NAMALWA (cell line): Measurements from ENCODE around the gene PLEKHF1.

Source experiments
- DNase-seq: peaks from one replicate; pipeline ENCODE4 v3.0.0-alpha.2; 2015; ENCODE audit warnings: low spot score

PLEKHF1 gene

DNA sequence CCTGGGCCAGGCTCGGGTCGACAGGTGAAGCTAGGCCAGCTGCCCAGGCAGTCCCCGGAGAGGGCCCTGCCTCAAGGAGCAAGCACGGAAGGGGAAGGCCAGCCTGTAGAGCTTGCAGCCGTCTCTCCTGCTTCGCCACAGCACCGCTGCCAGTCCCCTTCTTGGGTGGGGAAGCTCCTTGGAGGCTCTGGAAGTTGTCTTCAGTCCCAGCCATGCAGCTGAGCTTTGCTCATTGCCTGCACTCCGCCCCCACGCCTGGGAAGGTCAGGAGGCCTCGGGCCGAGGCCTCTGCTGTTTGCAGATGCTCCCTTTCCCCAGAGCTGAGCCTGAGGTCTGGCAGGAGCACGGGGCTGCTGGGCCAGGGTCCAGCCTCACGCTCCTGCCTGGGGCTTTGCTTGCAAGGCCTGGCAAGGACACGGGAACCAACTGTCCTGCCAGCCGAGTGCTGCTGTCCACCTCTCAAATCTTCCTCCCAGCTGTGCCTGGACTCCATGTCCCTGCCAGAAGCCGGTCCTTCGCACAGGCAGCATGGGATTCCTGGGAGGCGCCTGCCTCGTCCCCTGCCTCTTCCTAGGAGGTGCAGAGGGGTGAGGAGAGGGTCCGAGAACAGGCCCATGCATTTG lies 13.3 kb downstream of the PLEKHF1 start:
- DNase-seq, result no peak

DNA sequence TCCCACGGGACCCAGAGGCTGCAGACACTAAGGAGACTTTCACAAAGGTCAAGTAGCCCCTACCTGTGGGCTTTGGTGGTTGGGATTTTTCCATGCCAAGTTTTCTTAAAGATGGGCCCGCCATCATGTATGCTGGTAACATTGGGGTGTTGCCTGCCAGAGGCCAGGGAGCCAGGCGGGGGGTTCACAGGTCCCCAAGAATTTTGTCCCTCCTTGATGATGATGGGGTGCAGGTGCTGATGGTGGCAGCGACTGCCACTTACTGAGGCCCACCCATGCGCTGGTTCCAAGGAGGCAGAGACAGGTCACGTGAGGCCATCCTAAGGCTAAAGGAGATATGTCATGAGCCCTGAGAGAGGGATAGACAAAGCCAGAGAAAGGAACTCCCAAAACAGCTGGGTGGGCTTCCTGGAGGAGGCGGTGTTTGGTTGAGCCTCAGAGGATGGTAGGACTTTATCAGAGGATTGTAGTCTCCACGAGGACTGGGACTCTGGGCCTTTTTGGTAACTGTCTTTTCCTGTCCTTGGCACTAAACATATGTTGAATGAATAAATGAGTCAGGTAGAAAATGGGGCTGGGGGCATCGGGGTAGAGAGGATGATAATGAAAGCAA lies 14.4 kb downstream of the PLEKHF1 start:
- no peak for DNase-seq

DNA sequence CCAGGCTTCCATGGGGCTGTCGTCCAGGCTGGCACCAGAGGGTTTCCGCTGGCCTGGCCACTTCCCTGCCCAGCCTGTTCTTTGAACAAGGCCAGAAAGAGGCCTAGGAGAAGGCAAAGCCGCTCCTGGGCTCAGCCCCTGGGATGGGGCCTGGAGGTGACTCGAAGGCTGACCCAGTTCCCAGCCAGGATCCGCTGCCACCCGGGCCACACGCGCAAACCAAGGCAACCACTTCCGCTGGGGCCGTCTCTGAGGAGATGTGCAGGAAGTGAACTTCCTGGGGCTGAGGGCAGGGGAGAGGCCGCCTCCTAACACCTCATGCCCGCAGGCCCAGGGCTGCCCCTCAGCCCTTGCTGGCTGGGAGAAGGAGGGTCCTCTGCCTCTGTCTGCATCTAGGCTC lies 15.2 kb downstream of the PLEKHF1 start:
- DNase-seq, result peak; percentile 49

DNA sequence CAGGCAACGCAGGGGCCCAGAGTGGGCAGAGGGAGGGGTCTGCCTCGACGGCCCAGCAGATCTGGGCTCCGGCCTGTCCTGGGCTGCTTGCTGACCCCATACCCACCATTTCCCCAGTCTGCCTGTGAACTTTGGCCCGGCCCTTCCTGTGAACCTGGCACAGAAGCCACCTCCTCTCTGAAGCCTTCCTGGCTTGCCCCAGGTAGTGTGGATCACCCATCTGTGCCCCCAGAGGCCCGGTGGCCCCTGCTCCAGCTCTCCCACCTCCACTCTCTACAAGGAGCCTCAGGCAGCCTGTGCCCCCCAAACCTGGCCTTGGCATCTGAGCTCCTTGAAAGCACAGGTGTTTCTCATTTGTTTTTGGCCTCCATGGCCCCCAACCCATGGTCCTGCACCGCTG lies 15.7 kb downstream of the PLEKHF1 start:
- no peak for DNase-seq

DNA sequence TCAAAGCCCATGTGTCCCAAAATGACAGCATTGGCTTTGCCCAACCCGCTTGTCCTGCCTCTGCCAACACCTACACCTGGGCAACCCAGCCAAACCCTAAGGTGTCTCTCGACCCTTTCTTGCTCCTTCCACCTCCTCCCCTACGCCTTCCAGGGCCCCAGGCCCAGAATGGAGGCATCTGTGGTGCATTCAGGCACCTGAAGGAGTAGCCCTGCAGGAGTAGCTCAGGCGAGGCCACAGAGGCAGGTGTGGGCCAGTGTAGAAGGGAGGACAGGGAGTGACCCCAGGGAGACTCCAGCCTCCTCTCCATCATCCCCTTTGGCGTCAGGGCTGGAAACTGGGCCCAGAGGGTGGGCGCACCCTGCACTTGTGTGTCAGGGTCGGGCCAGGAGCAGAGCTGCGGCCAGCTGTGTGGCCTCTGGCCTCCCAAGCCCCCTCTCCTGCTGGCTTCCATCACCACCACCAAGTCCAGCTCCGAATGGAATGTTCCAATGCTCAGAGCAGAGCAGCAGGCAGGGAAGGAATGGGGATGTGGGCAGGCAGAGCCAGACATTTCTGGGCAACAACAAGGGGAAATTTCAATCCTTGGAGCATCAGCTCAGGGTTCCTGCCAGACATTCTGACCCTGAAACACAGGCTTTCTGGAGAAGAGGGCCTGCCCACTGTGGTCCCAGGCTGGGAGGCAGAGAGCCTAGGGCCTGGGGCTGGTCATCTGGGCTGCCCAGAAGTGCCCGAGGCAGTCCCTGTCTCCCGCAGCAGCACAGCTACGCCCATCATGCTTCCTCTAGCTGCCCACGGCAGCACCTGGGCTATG lies 16.4 kb downstream of the PLEKHF1 start:
- no peak for DNase-seq

DNA sequence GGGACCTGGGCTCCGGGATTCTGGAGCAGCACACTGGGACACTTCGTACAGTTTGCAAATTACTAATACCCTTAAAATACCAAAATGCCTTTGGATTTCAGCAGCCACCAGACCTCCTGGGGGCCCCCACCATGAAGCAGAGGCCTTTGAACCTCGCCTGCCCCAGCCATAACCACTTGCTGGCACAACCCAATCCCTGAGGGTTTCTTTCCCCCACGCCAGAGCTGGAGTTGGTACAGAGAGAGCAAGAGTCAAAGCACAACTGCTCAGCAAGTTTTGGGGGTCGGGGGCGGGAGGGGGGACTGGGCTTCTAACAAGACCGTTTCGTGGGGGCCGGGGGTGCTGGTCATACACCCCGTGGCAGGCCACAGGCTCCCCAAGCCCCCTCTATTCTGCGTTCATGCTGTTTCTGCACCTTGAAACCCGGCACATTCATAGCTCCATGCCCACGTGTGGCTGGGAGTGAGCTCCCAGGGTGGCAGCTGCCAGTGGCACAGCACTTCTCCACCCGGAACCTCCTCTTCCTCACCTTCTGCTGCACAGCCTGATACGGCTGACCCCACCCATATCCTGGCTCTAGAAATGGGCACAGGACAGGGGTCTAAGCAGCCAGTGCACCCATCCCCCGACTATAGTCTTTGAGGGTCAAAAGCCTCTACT lies 17.1 kb downstream of the PLEKHF1 start:
- DNase-seq, result no peak

DNA sequence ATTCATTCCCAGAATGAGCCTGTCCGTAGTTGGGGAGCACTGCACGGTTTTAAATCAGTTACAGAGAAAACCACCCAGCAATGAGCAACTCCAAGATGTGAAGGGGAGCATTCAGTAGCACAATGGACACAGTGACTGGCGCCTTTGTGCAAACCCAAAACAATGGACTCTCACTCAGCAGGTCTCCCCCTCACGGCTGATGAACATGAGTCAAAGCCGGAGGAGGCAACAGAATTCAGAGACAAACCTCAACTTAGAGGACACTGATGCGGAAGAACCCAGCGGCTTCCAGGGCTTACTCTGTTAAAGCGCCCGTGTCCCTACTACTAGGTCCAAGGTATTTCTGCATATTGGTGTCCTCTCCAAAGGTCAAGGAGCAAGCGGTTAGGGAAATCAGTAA lies 17.7 kb downstream of the PLEKHF1 start:
- DNase-seq, result no peak

DNA sequence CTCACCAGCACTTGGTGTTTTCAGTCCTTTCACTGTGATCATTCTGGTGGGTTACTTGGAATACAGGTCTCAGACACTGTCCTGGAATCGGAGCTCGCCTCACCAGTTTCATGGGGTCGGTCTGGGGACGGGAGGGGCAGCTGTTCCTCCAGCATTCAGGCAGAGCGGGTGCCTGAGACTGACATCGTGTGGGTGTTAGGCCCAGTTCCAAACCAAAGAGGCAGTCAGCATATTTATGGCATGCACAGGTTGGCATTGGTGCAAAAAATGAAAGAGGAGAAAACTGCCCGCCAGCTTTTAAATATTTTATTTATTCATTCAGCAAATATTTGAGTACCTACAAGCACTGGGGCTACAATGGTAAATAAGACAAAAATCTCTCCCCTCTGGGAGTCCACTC lies 20.1 kb downstream of the PLEKHF1 start:
- DNase-seq, result no peak

DNA sequence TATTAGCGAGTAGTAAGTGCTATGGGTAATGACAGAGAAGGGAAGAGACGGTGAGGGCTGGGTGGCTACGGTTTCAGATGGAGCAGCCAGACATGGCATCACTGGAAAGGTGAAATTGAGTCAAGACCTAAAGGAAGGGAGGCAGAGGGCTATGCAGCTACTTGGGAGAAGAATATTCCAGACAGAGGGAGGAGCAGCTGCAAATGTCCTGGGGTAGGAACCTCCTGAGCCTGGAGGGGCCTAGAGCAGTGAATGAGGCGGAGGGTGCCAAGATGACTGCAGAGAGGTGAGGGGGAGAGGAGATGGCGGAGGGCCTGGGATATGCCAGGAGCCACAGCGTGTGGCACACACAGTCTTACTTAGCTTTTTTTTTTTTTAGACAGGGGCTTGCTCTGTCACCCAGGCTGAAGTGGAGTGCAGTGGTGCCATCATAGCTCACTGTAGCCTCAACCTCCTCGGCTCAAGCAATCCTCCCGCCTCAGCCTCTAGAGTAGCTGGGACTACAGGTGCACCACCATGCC lies 21.1 kb downstream of the PLEKHF1 start:
- DNase-seq, result no peak

DNA sequence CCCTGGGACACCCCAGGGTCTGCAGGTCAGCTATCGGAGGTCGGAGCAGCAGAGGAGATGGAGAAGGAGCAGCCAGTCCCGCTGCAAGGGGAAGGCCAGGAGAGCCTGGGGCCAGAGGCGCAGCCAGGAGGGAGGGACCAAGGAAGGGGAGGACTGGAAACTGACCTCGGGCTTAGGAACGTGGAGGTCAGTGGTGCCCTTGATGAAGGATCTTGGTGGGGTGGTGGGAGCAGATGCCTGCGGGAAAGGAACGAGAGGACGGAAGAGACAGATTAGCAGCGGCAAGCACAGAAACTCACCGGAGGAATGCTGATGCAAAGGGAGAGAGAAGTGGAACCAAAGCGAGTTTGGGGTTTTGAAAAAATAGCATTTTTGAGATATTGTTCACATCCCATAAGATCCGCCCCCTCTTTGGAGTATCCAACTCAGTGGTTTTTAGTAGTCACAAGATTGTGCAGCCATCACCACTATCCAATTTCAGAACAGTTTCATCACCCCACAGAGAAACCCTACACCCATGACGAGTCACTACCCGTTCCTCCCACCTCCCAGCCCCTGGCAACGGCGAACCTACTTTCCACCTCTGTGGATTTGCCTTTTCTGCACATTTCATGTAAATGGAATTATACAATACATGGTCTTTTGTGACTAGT lies 22.1 kb downstream of the PLEKHF1 start:
- DNase-seq, result no peak

DNA sequence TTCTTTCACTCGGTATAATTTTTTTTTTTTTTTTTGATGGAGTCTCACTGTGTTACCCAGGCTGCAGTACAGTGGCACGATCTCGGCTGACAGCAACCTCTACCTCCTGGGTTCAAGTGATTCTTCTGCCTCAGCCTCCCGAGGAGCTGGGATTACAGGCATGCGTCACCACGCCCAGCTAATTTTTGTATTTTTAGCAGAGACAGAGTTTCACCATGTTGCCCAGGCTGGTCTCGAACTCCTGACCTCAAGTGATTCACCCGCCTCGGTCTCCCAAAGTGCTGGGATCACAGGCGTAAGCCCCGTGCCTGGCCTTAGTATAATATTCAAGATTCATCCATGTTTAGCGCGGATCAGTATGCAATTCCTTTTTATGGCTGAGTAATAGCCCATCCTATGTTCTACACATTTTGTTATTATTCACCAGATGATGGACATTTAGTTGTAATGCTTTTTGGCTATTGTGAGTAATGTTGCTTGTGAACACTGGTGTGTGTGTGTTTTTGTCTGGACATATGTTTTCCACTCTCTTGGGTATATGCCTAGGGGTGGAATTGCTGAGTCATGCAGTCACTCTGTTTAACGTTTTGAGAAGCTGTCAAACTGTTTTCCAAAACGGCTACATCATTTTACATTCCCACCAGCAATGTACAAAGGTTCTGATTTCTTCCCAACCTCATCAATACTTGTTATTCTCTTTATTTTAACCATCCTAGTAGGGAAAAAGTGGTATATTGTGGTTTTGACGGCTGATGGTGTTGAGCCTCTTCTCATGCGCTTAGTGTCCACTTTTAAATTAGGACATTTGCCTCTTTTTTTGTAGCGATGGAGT lies 22.9 kb downstream of the PLEKHF1 start:
- no peak for DNase-seq

DNA sequence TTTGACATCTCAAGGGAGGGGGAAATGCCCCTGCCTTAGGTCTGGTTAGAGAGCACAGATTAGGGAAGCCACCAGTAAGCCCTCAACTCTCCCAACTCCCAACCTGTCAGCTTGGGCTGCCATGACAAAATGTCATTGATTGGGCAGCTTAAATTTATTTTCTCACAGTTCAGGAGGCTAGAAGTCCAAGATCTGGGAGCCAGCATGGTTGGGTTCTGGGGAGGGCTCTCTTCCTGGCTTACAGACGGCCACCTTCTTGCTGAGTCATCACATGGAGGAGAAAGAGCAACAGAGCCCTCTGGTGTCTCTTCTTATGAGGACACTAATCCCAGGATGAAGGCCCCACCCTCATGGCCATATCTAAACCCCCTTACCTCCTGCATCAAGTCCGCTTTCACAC lies 25.6 kb downstream of the PLEKHF1 start:
- peak; percentile 75 for DNase-seq

DNA sequence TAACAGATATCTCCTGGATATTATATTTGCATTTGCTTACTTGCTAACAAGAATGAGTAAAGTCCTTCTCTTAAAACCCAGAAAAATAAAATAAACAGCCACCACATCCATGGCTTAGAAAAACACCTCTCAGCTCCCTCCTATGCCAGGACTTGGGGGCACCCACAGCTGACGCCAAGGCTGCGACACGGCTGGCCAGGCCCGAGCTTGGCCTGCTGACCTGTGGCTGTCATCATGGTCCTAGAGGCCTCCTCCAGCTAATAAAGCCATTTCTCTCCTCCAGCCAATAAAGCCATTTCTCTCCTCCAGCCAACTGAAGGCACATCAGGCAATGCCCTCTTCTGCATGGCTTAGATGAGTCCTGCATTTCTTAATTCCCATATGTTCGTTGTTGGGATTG lies 28.9 kb downstream of the PLEKHF1 start:
- no peak for DNase-seq

DNA sequence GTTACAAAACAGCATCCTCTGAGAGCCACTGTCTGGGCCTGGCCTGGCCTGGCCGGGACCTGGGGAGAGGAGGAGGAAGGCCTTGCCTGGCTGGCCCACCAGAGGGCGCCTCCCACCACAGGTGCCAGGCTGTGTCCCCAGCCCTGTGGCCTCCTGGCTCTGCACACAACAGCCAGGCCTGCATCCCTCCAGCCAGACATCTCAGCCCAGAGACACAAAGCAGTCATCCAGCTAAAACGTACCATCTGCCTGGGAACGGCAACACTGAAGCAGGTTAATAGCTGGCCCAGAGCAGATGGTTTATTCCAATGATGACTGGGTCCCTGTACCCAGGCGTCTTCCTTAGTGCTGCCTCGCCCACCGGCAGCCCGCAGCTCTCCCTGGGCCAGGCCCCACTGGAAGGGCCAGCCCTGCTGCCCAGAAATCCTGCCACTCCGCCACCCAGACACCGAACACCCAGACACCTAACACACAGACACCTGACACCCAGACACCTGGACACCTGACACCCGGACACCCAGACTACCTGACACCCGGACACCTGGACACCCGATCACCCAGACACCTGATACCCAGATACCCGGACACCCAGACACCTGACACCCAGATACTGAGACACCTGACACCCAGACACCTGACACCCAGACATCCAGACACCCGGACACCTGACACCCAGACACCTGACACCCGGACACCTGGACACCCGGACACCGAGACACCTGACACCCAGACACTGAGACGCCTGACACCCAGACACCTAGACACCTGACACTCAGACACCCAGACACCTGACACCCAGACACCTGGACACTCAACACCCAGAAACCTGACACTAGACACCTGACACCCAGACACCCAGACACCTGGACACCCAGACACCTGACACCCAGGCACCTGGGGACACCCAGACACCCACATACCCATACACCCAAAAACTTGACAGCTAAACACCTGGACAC lies 29.7 kb downstream of the PLEKHF1 start:
- DNase-seq, result peak; percentile 74

DNA sequence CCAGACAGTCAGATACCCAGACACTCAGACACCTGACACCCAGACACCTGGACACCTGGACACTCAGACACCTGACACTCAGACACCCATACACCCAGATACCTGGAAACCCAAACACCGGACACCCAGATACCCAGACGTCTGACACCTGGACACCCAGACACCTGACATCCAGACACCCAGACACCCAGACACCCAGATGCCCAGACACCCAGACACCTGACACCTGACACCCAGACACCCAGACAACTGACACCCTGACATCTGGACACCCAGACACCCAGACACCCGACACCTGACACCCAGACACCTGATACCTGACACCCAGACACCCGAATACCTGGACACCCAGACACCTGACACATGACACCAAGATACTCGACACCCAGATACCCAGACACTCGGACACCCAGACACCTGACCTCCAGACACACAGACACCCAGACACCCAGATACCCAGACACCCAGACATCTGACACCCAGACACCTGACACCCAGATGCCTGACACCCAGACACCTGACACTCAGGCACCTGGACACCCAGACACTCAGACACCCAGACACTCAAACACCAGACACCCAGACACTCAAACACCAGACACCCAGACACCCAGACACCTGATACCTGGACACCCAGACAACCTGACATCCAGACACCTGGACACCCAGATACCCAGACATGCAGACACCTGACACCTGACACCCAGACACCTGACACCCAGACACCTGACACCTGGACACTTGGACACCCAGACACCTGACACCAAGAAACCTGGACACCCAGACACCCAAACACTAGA lies 30.7 kb downstream of the PLEKHF1 start:
- peak; percentile 21 for DNase-seq

DNA sequence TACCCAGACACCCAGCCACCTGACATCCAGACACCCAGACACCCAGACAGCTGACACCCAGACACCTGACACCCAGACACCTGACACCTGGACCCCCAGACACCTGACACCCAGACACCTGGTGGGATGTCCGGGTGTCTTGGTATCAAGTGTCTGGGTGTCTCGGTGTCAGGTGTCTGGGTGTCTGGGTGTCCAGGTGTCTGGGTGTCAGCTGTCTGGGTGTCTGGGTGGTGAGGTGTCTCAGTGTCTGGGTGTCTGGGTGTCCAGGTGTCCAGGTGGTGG lies 31.2 kb downstream of the PLEKHF1 start:
- DNase-seq, result no peak

DNA sequence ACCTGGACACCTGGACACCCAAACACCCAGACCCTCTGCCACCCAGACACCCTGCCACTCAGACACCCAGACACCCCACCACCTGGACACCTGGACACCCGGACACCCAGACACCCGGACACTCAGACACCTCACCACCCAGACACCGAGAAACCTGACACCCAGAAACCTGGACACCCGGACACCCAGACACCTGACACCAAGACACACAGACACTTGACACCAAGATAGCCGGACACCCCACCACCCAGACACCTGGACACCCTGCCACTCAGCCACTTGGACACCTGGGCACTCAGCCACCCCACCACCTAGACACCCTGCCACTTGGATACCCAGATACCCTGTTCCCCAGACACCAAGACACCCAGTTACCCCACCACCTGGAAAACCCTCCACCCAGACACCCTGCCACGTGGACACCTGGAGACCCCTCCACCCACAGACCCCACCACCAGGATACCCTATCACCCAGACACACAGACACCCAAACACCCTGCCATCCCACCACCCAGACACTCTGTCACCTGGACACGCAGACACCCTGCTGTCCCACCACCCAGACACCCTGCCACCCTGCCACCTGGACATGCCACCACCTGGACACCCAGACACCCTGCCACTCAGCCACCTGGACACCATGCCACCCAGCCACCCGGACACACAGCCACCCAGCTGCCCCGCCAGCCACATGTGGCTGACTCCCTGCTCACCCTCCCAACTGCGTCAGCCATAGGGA lies 32.4 kb downstream of the PLEKHF1 start:
- no peak for DNase-seq

DNA sequence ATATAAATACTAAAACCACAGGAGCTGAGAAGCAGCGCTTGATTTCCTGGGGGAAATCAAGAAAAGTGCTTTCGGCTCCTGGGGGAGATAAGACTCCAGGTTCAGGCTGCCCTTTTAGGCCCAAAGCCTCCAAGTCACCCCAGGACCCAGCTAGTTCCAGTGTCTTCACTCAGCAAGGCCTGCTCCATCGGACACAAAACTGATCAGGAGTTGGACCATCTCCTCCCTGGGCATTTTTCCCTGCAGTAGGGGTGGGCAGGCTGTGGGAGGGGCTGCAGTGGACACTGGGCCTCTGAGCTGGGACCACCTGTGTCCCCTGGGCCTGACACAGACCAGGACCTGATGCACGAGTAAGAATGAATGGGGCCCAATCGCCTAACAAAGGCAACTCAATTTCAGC lies 34.6 kb downstream of the PLEKHF1 start:
- DNase-seq, result no peak

DNA sequence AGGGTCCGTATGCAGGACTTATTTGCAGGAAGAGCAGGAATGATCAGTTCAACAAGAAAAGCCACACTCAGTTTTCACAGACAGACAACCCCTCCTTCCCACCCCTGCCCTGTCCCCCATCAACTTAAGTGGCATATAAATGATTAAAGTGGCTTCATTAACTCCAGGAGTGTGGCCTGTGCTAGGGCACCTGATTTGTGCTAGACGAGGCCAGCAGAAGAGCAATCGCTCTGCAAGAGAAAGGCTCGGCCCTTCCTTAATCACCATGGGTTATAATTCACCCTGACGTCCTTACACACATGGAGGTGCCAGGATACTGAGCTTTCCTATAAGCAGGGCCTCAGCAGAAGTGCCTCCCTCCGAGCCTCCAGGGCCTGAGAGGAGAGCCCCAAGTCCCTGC lies 35.2 kb downstream of the PLEKHF1 start:
- no peak for DNase-seq
